GM12801 (cell line): ENCODE results near the gene DEUP1.

Source experiments
- TF ChIP-seq, protein P1 (sequence below): IDR thresholded peaks from one replicate; pipeline ENCODE4 v1.5.1; 2011; ENCODE audit warnings: control low read depth; ENCODE audit not compliant: insufficient read length; ENCODE audit errors: extremely low read depth

Gene DEUP1

GRCh38 chr11:93329936-93330445 is 551 bp upstream of the DEUP1 start:
- TF ChIP-seq, protein P1, sequence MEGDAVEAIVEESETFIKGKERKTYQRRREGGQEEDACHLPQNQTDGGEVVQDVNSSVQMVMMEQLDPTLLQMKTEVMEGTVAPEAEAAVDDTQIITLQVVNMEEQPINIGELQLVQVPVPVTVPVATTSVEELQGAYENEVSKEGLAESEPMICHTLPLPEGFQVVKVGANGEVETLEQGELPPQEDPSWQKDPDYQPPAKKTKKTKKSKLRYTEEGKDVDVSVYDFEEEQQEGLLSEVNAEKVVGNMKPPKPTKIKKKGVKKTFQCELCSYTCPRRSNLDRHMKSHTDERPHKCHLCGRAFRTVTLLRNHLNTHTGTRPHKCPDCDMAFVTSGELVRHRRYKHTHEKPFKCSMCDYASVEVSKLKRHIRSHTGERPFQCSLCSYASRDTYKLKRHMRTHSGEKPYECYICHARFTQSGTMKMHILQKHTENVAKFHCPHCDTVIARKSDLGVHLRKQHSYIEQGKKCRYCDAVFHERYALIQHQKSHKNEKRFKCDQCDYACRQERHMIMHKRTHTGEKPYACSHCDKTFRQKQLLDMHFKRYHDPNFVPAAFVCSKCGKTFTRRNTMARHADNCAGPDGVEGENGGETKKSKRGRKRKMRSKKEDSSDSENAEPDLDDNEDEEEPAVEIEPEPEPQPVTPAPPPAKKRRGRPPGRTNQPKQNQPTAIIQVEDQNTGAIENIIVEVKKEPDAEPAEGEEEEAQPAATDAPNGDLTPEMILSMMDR, result no peak

- TF ChIP-seq, protein P1, result no peak
These were observed 9.7 kb downstream of the DEUP1 start for GRCh38 chr11:93340223-93340622.

DNA sequence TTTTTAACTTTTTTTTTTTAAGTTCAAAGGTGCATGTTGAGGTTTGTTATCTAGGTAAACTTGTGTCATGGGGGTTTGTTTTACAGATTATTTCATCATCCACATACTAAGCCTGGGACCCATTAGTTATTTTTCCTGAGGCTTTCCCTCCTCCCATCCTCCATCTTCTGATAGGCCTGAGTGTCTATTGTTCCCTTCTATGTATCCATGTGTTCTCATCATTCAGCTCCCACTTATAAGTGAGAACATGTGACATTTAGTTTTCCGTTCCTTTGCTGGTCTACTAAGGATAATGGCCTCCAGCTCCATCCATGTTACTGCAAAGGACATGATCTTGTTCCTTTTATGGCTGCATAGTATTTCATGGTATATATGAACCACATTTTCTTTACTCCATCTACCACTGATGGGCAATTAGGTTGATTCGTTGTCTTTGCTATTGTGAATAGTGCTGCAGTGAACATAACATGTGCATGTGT is 14.4 kb downstream of the DEUP1 start:
- TF ChIP-seq, protein P1, result no peak

- TF ChIP-seq, protein P1, result no peak
These were observed 18.4 kb downstream of the DEUP1 start for GRCh38 chr11:93348930-93349329.

GRCh38 chr11:93350835-93351234 is 20.3 kb downstream of the DEUP1 start:
- TF ChIP-seq, protein P1, result no peak

DNA sequence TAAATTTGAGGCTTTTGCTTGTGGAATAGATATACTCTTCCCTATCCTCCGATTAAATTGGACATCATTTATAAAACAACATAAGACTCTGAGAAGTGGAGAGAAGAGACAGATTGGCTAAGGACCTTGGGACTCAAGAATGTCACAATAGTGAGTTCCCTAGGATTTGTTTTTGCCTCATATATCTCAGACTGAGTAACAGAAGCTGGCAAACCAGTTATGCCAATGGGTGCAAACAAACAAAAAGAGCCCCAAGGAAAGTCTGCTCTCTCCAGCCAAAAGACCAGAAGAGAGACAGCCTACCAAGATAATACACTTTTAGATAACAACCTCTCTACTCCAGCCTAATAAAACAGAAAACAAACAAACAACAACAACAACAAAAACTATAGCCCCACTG is 28.9 kb downstream of the DEUP1 start:
- TF ChIP-seq, protein P1, result no peak

DNA sequence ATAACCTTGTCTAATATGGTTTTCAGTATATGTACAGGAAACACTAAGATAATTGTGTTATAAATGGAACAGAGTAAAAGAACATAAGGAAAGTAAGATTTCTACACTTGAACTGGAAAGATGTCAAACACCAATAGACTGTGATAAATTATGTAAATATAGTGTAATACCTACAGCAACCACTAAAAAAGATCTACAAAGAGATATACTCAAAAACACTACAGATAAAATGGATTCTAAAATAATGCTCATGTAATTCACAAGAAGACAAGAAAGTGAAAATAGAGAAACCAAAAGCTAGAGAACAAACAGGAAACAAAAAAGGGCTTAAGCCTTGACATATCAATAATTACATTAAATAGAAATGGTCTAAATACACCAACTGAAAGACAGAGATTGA is 30.9 kb downstream of the DEUP1 start:
- TF ChIP-seq, protein P1, result no peak
